Measurements from ENCODE around the gene MAGI1. TPM values are rescaled to one million over a fixed set of nuclear protein-coding genes. Genes with fewer than 3 reads are reported as not detected.

The MAGI1 gene
- total RNA-seq, 1 donor from 2014 or later = not detected

GRCh38 chr3:65314269-65314668, 724.4 kb downstream of the MAGI1 start:
- TF ChIP-seq, protein P1, sequence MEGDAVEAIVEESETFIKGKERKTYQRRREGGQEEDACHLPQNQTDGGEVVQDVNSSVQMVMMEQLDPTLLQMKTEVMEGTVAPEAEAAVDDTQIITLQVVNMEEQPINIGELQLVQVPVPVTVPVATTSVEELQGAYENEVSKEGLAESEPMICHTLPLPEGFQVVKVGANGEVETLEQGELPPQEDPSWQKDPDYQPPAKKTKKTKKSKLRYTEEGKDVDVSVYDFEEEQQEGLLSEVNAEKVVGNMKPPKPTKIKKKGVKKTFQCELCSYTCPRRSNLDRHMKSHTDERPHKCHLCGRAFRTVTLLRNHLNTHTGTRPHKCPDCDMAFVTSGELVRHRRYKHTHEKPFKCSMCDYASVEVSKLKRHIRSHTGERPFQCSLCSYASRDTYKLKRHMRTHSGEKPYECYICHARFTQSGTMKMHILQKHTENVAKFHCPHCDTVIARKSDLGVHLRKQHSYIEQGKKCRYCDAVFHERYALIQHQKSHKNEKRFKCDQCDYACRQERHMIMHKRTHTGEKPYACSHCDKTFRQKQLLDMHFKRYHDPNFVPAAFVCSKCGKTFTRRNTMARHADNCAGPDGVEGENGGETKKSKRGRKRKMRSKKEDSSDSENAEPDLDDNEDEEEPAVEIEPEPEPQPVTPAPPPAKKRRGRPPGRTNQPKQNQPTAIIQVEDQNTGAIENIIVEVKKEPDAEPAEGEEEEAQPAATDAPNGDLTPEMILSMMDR (IDR thresholded peaks at IDR 0.05) = no peak
- Mint-ChIP-seq H3K27ac (no peak overlapping the region), H3K36me3 (ENCODE audit: low read depth) (no peaks in the 10 kb centered on the region), H3K4me1 (no peaks in the 10 kb centered on the region), H3K27me3 (no peaks in the 10 kb centered on the region), H3K4me3 (no peak overlapping the region), H3K9me3 (peaks cover 2% of the 10 kb centered on the region)
- ChIA-PET POLR2A (no interaction called here), CTCF (no interaction called here)
- no peak for ATAC-seq (ENCODE audit: low read depth)
- DNase-seq = no peak
- intact Hi-C loops (cut with micrococcal nuclease) = no loop called here

GRCh38 chr3:65313666-65314065, 725.1 kb downstream of the MAGI1 start:
- H3K27ac Mint-ChIP-seq = no peak overlapping the region
- no peaks in the 10 kb centered on the region for H3K27me3 Mint-ChIP-seq
- ChIA-PET CTCF (no interaction called here), POLR2A (no interaction called here)
- peaks cover 2% of the 10 kb centered on the region for H3K9me3 Mint-ChIP-seq
- no peak for ATAC-seq (ENCODE audit: low read depth)
- H3K4me1 Mint-ChIP-seq = no peaks in the 10 kb centered on the region
- no peak overlapping the region for H3K4me3 Mint-ChIP-seq
- no peak for DNase-seq
- intact Hi-C loops (cut with micrococcal nuclease) = no loop called here
- TF ChIP-seq, protein P1 (IDR thresholded peaks at IDR 0.05) = no peak
- no peaks in the 10 kb centered on the region for H3K36me3 Mint-ChIP-seq (ENCODE audit: low read depth)

DNA sequence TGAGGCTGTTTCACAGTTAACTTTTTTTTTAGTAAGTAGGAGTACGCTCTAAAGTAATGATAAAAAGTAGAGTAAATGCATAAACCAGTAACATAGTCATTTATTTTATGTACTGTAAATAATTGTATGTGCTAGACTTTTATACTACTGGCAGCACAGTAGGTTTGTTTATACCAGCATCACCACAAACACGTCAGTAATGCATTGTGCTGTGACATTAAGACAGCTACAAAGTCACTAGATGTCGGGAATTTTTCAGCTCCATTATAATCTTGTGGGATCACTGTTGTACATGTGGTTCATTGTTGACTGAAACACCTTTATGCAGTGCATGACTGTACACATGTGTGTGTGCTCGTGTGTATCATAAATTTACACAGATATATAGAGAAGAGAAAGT, 732.9 kb downstream of the MAGI1 start:
- no peak overlapping the region for H3K27ac Mint-ChIP-seq
- ChIA-PET POLR2A (no interaction called here), CTCF (no interaction called here)
- DNase-seq (no peak), ATAC-seq (ENCODE audit: low read depth) (no peak)
- no peak overlapping the region for H3K4me3 Mint-ChIP-seq
- TF ChIP-seq, protein P1 (IDR thresholded peaks at IDR 0.05) = no peak
- no peaks in the 10 kb centered on the region for H3K36me3 Mint-ChIP-seq (ENCODE audit: low read depth)
- no peaks in the 10 kb centered on the region for H3K27me3 Mint-ChIP-seq
- intact Hi-C loops (cut with micrococcal nuclease) = no loop called here
- H3K9me3 Mint-ChIP-seq = peaks cover 5% of the 10 kb centered on the region
- H3K4me1 Mint-ChIP-seq = no peaks in the 10 kb centered on the region

Other genes starting within 250 kb of the MAGI1 start
- gene SLC25A26, start 182.1 kb upstream of the MAGI1 start, total RNA-seq = 20.8 and 23.2 TPM in 2 replicates

All from activated B cell treated with CpG ODN at 0.5 μM for 24 hours (primary cell).